HG03342 (cell line): ENCODE results near the gene CCR5.
"Not testable (repeated sequence)": the region's sequence is repeated elsewhere in the genome, so short reads cannot be mapped to it uniquely, and the experiment has no call there.

Experiments
- ATAC-seq: cut with Tn5 transposase; IDR thresholded peaks from one replicate; pipeline ENCODE4 v1.9.1; 2021; ENCODE audit warnings: mild to moderate bottlenecking, moderate library complexity; ENCODE audit not compliant: unreplicated experiment

The CCR5 gene

DNA sequence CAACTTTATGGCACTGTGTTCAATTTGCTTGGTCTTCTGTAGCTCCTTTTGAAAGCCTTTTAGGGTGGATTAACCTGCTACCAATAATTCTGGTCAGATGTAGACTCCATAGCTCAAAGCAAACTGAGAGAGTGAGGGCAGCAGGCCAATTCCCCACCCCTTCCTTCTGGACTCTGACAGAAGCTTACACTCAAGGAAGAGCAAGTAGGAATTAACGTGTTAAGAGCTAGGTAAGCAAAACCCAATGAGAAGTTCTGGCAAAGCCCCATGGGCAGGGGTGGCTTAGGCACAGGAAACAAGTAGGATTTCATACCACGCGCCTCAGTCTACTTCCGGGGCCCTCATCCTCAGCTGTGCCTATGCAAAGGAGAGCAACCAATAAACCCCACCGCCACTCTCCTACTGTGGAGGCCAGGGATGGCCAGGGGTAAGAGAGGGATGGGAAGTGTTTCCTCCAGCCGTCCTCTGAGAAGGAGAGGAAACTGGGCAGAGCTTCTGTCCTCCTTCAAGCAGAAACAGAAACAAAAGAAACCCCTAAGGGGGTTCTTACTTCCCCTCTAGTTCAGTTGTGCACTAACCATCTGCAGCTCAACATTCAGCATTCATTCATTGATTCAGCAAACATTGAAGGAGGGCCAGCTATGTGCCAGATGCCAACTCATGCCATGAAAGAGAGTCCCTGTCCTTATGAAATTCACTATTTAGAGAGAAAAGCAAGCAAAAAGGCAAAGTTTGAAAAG lies 12.6 kb downstream of the CCR5 start:
- no peak for ATAC-seq

DNA sequence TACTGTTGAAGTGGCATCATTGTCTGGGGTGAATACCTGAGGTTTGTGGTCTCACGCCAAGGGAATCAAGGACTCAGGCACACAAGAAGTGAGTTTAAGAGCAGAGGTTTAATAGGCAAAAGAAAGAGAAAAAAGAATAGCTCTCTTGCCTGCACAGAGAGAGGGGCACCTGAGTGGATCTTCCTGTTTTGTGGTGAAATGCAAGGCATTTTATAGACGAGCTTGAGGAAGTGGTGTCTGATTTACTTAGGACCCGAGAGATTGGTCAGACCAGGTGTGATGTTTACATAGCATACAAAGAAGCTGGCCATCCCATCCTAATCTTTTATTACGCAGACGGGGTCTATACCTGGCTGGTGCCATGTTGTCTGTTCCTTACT lies 13.2 kb downstream of the CCR5 start:
- ATAC-seq = no peak

DNA sequence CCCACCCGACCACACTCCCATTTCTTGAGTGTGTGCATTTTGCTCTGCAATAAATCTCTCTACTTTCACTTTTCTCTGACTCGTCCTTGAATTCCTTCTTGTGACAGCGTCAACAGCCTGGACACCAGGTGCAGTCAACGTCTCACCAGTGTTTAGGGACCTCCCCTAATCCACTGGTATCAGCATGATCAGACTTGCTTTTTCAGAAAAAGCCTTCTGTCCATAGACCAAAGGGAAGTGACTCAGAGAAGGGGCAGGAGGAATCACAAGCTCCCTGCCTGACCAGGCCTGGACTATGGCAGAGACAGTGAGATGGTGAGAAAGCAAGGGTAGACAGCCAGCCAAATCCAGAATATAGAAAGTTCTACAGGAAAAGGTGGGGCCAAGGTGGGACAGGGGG lies 15.5 kb downstream of the CCR5 start:
- no peak for ATAC-seq

DNA sequence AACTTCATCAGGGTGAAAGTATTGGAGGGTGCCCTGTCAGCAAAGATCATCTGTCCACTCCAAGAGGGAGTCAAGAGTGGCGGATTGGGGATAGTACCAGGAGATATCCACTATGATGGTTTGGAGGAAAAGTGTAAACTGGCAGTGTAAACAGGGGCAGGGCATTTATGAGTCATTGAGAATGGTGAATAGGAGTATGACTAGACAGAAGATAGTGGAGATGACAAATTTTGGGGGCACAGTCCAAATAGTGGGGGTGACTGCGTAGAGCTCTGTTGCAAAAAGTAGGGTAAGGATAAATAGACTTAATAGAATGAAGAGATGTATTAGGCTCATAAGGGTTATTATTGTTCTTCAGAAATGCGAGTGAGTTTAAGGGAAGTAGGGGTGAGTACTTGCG lies 18.1 kb downstream of the CCR5 start:
- not testable (repeated sequence) for ATAC-seq

DNA sequence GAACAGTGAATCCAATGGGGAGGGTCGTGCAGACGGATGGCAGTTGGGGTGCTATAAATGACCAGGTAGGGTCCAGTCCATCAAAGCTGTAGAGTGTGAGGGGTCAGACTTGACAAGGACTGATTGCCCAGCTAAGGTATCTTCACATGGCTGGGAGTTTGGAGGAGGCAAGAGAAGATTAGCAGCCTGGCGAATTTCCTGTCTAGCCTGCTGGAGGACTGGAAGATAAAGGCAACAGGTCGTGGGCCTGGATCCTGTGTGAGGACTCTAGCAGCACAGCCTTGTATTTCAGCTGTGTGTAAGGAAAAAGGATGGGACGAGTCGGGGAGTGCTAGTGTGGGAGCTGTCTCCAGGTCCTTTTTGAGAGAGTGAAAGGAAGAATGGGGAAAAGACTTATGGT lies 18.6 kb downstream of the CCR5 start:
- ATAC-seq = no peak

DNA sequence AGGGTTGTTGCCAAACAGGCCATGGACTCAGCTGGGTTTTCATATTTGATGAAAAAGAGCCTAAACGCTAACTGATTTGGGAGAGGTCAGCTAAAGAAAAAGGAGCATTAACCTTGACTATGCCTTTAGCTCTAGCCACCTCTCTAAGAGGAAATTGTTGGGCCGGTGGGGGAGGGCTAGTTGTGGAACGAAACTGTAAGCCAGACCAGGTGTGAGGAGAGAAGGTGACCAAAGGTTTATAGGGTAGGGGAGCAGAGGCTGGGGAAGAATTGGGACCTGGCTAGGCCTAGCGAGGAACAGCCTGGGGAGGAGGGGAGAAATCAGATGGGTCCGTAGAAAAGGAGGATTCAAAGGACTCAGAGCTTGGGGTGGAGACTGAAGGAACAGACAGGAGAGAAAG lies 20.8 kb downstream of the CCR5 start:
- ATAC-seq = not testable (repeated sequence)

- no peak for ATAC-seq
Measured at GRCh38 chr3:46393011-46393410, 22.3 kb downstream of the CCR5 start.

DNA sequence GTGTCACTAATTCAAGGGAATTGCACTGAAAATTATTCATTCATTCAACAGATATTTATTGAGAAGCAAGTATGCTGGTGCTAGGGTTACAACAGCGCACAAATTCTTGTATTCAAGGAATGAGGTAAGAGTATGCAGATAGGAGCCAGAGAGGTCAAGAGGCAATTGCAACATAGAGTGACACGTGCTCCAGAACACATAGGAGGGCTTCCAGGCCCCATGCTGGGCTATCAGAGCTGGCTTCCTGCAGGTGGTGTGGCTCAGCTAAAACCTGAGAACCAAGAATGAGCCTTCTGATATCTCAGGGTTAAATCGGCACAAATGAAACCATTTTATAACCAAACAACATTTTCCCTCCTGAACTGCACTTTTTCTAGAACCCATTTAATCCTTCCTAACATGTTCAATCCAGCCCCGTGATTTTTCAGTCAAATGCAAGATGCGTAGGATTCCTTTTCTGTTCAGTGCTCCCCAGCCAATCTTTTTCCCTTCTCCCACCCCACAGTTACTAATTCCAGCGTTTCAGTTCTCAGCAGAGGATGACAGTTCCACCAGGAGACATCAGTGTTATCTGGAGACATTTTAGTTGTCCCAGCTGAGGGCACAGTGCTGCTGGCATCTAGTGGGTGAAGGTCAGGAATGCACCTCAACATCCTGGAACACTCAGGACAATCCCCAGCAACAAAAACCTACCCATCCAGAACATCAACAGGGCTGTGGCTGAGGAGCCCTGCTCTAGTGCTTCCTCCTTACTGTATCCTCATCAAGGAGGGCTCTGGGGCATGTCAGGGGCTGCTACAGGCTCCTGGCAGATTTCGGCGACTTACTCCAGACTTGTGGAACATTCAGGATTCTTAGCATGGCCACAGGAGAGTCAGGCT lies 23.0 kb downstream of the CCR5 start:
- ATAC-seq = no peak

GRCh38 chr3:46395210-46395661 lies 24.5 kb downstream of the CCR5 start:
- ATAC-seq = no peak

- ATAC-seq = no peak
Measured at GRCh38 chr3:46395766-46396530, 25.2 kb downstream of the CCR5 start.

DNA sequence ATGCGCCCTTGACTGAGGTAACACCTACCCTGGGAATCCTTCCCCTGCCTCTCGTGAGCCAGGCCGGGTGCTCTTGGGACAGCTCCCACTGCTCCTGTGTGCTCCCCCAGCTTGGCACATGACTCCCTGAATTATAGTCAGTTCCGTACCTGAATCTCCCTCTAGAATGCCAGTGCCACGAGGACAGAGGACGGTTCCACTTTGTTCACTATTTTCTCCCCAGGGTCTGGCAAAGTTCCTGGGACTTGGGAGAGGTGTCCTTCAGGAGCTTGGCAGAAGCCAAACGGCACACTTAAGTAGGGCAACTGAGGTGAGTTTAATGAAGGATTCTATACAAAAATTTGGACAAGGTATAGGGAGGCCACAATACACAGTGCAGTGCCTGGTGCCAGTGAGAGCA lies 26.4 kb downstream of the CCR5 start:
- ATAC-seq = no peak

DNA sequence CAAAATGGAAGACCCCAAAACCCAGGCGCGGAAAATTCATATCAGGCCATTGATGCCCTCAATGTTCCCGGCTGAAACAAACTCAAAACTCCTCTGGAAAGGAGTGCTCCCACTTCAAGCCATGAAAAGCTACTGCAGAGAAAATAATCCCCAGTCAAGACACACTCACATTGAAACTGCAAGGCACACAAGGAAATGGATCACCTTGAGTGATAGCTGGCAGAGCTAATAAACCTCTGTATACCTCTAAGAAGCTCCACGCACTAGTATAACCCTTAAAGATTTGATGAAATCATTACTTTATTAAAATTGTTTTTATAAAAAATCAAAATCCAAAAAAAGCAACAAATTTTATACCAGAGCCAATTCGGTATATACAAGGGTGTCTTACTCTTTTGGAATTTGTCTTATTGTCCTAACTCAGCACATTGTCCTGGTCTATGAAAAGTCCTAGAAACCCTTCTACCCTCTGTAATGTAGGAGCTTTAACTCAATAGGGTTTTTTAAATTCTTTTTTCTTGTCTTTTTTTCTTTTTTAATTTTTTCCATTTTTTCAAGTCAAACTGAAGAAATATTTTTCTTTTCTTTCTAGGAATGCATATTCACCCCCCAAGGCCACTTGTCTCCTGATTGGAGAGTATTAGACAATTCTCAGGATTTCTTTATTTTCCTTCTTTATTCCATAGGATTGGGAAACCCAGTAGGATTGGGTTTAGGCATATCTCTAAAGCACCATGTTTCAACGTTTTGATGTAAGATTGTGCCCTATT lies 27.6 kb downstream of the CCR5 start:
- ATAC-seq = no peak

GRCh38 chr3:46399098-46399497 lies 28.4 kb downstream of the CCR5 start:
- no peak for ATAC-seq

GRCh38 chr3:46399557-46399956 lies 28.8 kb downstream of the CCR5 start:
- ATAC-seq = no peak

- ATAC-seq = no peak
Measured at GRCh38 chr3:46400000-46400734, 29.4 kb downstream of the CCR5 start.

GRCh38 chr3:46400846-46401245 lies 30.1 kb downstream of the CCR5 start:
- ATAC-seq = no peak

GRCh38 chr3:46401579-46401978 lies 30.8 kb downstream of the CCR5 start:
- no peak for ATAC-seq

GRCh38 chr3:46402902-46403301 lies 32.2 kb downstream of the CCR5 start:
- not testable (repeated sequence) for ATAC-seq

GRCh38 chr3:46405301-46406019 lies 34.7 kb downstream of the CCR5 start:
- ATAC-seq = no peak
